ENCODE results near the gene HK1. TPM values are rescaled to one million over a fixed set of nuclear protein-coding genes. Genes with fewer than 3 reads are reported as not detected.

The HK1 gene
- total RNA-seq, 4 donors from 2014 or later = 119 to 142 (median 141) TPM

DNA sequence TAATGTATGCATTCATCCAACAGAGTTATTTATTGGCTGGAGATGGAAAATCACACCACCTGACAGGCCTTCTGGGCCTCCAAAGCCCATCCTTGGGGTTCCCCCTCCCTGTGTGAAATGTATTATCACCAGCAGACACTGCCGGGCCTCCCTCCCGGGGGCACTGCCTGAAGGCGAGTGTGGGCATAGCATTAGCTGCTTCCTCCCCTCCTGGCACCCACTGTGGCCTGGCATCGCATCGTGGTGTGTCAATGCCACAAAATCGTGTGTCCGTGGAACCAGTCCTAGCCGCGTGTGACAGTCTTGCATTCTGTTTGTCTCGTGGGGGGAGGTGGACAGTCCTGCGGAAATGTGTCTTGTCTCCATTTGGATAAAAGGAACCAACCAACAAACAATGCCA is 123.1 kb downstream of the HK1 start:
- Histone ChIP-seq H3K27ac (no peak overlapping the region), H3K4me3 (no peak overlapping the region), H3K9me3 (no peaks in the 10 kb centered on the region), H3K27me3 (no peaks in the 10 kb centered on the region), H3K4me1 (peaks cover 13% of the 10 kb centered on the region), H3K36me3 (peaks cover 53% of the 10 kb centered on the region)
- no peak for DNase-seq (ENCODE audit: low spot score in 2 of 2)
- WGBS = 75% methylated on average over 11 of the region's 11 CpGs
- TF ChIP-seq EP300 (IDR thresholded peaks at IDR 0.05) (no peak), POLR2A (IDR thresholded peaks at IDR 0.05) (no peak), POLR2AphosphoS5 (IDR thresholded peaks at IDR 0.05) (no peak)
- TF ChIP-seq, protein P1, sequence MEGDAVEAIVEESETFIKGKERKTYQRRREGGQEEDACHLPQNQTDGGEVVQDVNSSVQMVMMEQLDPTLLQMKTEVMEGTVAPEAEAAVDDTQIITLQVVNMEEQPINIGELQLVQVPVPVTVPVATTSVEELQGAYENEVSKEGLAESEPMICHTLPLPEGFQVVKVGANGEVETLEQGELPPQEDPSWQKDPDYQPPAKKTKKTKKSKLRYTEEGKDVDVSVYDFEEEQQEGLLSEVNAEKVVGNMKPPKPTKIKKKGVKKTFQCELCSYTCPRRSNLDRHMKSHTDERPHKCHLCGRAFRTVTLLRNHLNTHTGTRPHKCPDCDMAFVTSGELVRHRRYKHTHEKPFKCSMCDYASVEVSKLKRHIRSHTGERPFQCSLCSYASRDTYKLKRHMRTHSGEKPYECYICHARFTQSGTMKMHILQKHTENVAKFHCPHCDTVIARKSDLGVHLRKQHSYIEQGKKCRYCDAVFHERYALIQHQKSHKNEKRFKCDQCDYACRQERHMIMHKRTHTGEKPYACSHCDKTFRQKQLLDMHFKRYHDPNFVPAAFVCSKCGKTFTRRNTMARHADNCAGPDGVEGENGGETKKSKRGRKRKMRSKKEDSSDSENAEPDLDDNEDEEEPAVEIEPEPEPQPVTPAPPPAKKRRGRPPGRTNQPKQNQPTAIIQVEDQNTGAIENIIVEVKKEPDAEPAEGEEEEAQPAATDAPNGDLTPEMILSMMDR (IDR thresholded peaks at IDR 0.05) = no peak

- peaks cover 23% of the 10 kb centered on the region for H3K4me1 ChIP-seq
- WGBS = 74% methylated on average over 6 of the region's 6 CpGs
- H3K36me3 ChIP-seq = peaks cover 44% of the 10 kb centered on the region
- no peak overlapping the region for H3K4me3 ChIP-seq
- DNase-seq (ENCODE audit: low spot score in 2 of 2) = no peak
- H3K27ac ChIP-seq = no peak overlapping the region
- no peaks in the 10 kb centered on the region for H3K9me3 ChIP-seq
- no peaks in the 10 kb centered on the region for H3K27me3 ChIP-seq
- TF ChIP-seq EP300 (IDR thresholded peaks at IDR 0.05) (no peak), POLR2A (IDR thresholded peaks at IDR 0.05) (no peak), POLR2AphosphoS5 (IDR thresholded peaks at IDR 0.05) (no peak)
- TF ChIP-seq, protein P1 (IDR thresholded peaks at IDR 0.05) = no peak
Observed at GRCh38 chr10:69402386-69402785, 124.1 kb downstream of the HK1 start.

GRCh38 chr10:69403066-69403465 is 124.8 kb downstream of the HK1 start:
- Histone ChIP-seq H3K4me1 (peaks cover 30% of the 10 kb centered on the region), H3K9me3 (no peaks in the 10 kb centered on the region), H3K27me3 (no peaks in the 10 kb centered on the region), H3K4me3 (no peak overlapping the region), H3K36me3 (peaks cover 43% of the 10 kb centered on the region), H3K27ac (no peak overlapping the region)
- TF ChIP-seq EP300 (IDR thresholded peaks at IDR 0.05) = no peak
- TF ChIP-seq POLR2AphosphoS5 (IDR thresholded peaks at IDR 0.05) = no peak
- no peak for TF ChIP-seq POLR2A (IDR thresholded peaks at IDR 0.05)
- TF ChIP-seq, protein P1 (IDR thresholded peaks at IDR 0.05) = no peak
- no peak for DNase-seq (ENCODE audit: low spot score in 2 of 2)
- 63% methylated on average over 1 of the region's 1 CpG for WGBS

DNA sequence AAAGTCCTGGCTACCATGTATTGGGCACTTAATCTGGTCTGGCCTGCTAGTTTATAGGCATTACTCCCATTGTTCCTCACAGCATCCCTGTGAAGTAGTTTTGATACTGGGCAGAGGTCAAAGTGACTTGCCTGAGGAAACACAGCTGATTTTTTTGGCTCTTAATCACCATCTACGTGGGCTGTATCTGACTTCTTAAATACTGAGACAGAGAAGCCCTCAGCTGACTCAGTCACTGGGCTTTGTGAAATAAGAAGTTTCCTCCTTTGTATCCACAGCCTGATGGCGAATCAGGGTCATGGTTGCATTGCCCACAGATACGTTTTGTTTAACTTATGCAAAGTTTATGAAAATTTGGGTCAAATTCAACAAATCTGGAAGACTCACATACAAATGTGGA is 125.2 kb downstream of the HK1 start:
- Histone ChIP-seq H3K9me3 (no peaks in the 10 kb centered on the region), H3K4me3 (no peak overlapping the region), H3K27ac (no peak overlapping the region), H3K4me1 (peaks cover 34% of the 10 kb centered on the region), H3K27me3 (no peaks in the 10 kb centered on the region), H3K36me3 (peaks cover 41% of the 10 kb centered on the region)
- TF ChIP-seq EP300 (IDR thresholded peaks at IDR 0.05) (no peak), POLR2A (IDR thresholded peaks at IDR 0.05) (no peak), POLR2AphosphoS5 (IDR thresholded peaks at IDR 0.05) (no peak)
- TF ChIP-seq, protein P1 (IDR thresholded peaks at IDR 0.05) = no peak
- WGBS = 61% methylated on average over 3 of the region's 3 CpGs
- no peak for DNase-seq (ENCODE audit: low spot score in 2 of 2)

- Histone ChIP-seq H3K9me3 (no peaks in the 10 kb centered on the region), H3K4me3 (no peak overlapping the region), H3K4me1 (peaks cover 38% of the 10 kb centered on the region), H3K27ac (no peak overlapping the region), H3K36me3 (peaks cover 28% of the 10 kb centered on the region), H3K27me3 (no peaks in the 10 kb centered on the region)
- 86% methylated on average over 10 of the region's 10 CpGs for WGBS
- TF ChIP-seq POLR2AphosphoS5 (IDR thresholded peaks at IDR 0.05) = no peak
- TF ChIP-seq EP300 (IDR thresholded peaks at IDR 0.05) = no peak
- TF ChIP-seq POLR2A (IDR thresholded peaks at IDR 0.05) = no peak
- TF ChIP-seq, protein P1 (IDR thresholded peaks at IDR 0.05) = no peak
- no peak for DNase-seq (ENCODE audit: low spot score in 2 of 2)
Observed at GRCh38 chr10:69404786-69405185, 126.5 kb downstream of the HK1 start.

Data from suprapubic skin (tissue), 4 donors.